Endodermal cell (in vitro differentiated cells): ENCODE results near the gene FAAP100. TPM values are rescaled to one million over a fixed set of nuclear protein-coding genes. Genes with fewer than 3 reads are reported as not detected.

Experiments
- DNase-seq: peaks from one replicate; pipeline ENCODE4 v3.0.0-alpha.2; 2017
- H3K27ac ChIP-seq: 2 replicates; pipeline ENCODE4 v1.5.1; 2013; ENCODE audit warnings: mild to moderate bottlenecking, low read depth, low read length, moderate library complexity
- H3K27me3 ChIP-seq: 2 replicates; pipeline ENCODE4 v1.6.1; 2013; ENCODE audit warnings: mild to moderate bottlenecking, low read length, moderate library complexity; ENCODE audit not compliant: insufficient read depth, control insufficient read depth, poor library complexity, severe bottlenecking
- H3K36me3 ChIP-seq: 2 replicates; pipeline ENCODE4 v1.7.0; 2013; ENCODE audit warnings: mild to moderate bottlenecking, low read length, moderate library complexity; ENCODE audit not compliant: control insufficient read depth, insufficient read depth
- H3K4me1 ChIP-seq: one replicate; pipeline ENCODE4 v1.7.0; 2013; ENCODE audit warnings: low read length; ENCODE audit not compliant: control insufficient read depth, insufficient read depth
- H3K4me3 ChIP-seq: 2 replicates; pipeline ENCODE4 v1.5.1; 2013; ENCODE audit warnings: mild to moderate bottlenecking, low read length, moderate library complexity
- H3K9ac ChIP-seq: 2 replicates; pipeline ENCODE4 v1.6.1; 2013; ENCODE audit warnings: mild to moderate bottlenecking, low read length, moderate library complexity; ENCODE audit not compliant: poor library complexity, severe bottlenecking; ENCODE audit errors: extremely low read depth
- H3K9me3 ChIP-seq: 2 replicates; pipeline ENCODE4 v1.6.1; 2013; ENCODE audit warnings: mild to moderate bottlenecking, low read length, moderate library complexity; ENCODE audit not compliant: control insufficient read depth
- H3K27ac Mint-ChIP-seq: 2 replicates; pipeline ENCODE4 v1.8.0; 2020; ENCODE audit warnings: mixed read lengths
- H3K27me3 Mint-ChIP-seq: 2 replicates; pipeline ENCODE4 v1.8.0; 2021; ENCODE audit warnings: mild to moderate bottlenecking, mixed read lengths; ENCODE audit not compliant: insufficient read depth
- H3K36me3 Mint-ChIP-seq: 2 replicates; pipeline ENCODE4 v1.8.0; 2020; ENCODE audit warnings: low read depth, mixed read lengths
- H3K4me1 Mint-ChIP-seq: 2 replicates; pipeline ENCODE4 v1.8.0; 2020; ENCODE audit warnings: mixed read lengths
- H3K4me3 Mint-ChIP-seq: 2 replicates; pipeline ENCODE4 v1.8.0; 2020; ENCODE audit warnings: mild to moderate bottlenecking, moderate library complexity, mixed read lengths
- H3K9me3 Mint-ChIP-seq: 2 replicates; pipeline ENCODE4 v1.8.0; 2020; ENCODE audit warnings: mild to moderate bottlenecking, mixed read lengths
- CTCF ChIP-seq: fragments of 200-600 bp; sonication (generic); conservative IDR thresholded peaks from 2 replicates; pipeline ENCODE4 v1.5.0; 2021; ENCODE audit warnings: antibody characterized with exemption, mild to moderate bottlenecking
- WGBS, 2 experiments: methylation state at CpG; one replicate each; pipeline versions ENCODE4 v1.1.5 to v1.1.7; 2013; ENCODE audit warnings: missing lambda C conversion rate in 2 of 2, mixed read lengths in 1 of 2; ENCODE audit not compliant: insufficient coverage in 1 of 2, insufficient read length in 1 of 2; 5-methylcytosine and 5-hydroxymethylcytosine counted together
- total RNA-seq, 2 donors: library from RNA; stranded (reverse); fragmentation: NEBNext Ultra II Directional in 1 of 2; extraction: Animal tissue kit (Norgen Biotek cat#: 25700) in 1 of 2; gene quantifications; 2 replicates in 1 of 2; 3 replicates in 1 of 2; pipeline ENCODE4 v1.2.1, GENCODE V29; 2021

FAAP100 gene
- total RNA-seq, 2 donors from 2014 or later = 34.5 to 39.5 TPM

DNA sequence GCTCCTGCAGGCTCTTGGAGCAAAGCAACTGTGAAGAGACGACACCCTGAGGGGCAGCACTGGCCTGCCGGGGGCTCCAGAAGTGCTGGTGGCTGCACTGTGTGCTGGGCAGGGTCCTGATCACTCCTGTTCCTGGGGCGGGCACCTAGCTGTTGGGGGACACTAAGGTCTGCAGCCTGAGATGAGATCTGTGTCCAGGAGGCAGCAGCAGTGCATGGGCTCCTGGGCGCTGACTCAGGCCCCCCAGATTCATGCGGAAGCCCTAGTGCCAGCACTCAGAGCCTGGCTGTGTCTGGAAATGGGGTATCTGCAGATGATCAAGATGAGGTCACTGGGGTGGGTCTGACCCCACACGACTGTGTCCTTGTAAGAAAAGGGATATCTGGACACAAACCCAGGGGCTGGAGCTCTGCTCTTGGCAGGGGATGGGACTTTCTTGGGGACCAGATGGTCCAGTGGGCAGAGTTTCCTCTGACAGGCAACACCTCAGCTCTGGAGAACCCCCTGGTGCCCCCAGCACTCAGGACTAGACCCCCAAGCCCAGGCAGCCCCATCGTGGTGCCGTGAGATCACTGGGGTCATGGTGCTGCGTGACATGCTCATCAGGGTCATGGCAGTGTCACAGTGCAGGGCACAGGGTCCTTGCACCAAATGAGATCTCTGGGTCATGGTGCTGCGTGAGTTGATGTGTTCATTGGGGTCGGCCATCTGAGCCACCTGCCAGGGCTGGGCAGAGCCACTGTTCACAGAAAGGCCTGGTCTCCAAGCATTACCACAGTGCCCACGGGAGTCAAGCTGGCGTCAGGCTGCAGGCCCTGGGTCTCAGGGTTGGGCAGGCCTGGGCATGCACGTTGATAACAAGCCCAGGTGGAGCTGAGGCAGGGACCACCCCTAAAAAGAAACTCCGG lies 9.5 kb downstream of the FAAP100 start:
- no peak overlapping the region for H3K9ac ChIP-seq
- TF ChIP-seq CTCF = no peak
- H3K9me3 ChIP-seq = no peaks in the 10 kb centered on the region
- H3K27me3 Mint-ChIP-seq = no peaks in the 10 kb centered on the region
- no peaks in the 10 kb centered on the region for H3K27me3 ChIP-seq
- H3K4me1 Mint-ChIP-seq = no peaks in the 10 kb centered on the region
- H3K36me3 ChIP-seq = peaks cover 14% of the 10 kb centered on the region
- H3K36me3 Mint-ChIP-seq = peaks cover 18% of the 10 kb centered on the region
- 93 to 98% methylated on average over 13 to 15 of the region's 15 CpGs for WGBS, 2 experiments
- no peak overlapping the region for H3K4me3 ChIP-seq
- no peak overlapping the region for H3K27ac ChIP-seq
- H3K27ac Mint-ChIP-seq = no peak overlapping the region
- no peak for DNase-seq
- H3K9me3 Mint-ChIP-seq = no peaks in the 10 kb centered on the region
- H3K4me1 ChIP-seq = no peaks in the 10 kb centered on the region
- H3K4me3 Mint-ChIP-seq = no peak overlapping the region

GRCh38 chr17:81541123-81541522 lies 11.0 kb downstream of the FAAP100 start:
- WGBS, 2 experiments = 93 to 96% methylated on average over 14 to 16 of the region's 17 CpGs
- Histone ChIP-seq H3K4me3 (no peak overlapping the region), H3K9me3 (no peaks in the 10 kb centered on the region), H3K36me3 (peaks cover 9% of the 10 kb centered on the region), H3K27me3 (peaks cover 2% of the 10 kb centered on the region), H3K4me1 (no peaks in the 10 kb centered on the region), H3K9ac (no peak overlapping the region), H3K27ac (no peak overlapping the region)
- no peaks in the 10 kb centered on the region for H3K9me3 Mint-ChIP-seq
- H3K27ac Mint-ChIP-seq = no peak overlapping the region
- no peak overlapping the region for H3K4me3 Mint-ChIP-seq
- DNase-seq = no peak
- H3K27me3 Mint-ChIP-seq = peaks cover 6% of the 10 kb centered on the region
- no peak for TF ChIP-seq CTCF
- H3K36me3 Mint-ChIP-seq = peaks cover 10% of the 10 kb centered on the region
- H3K4me1 Mint-ChIP-seq = no peaks in the 10 kb centered on the region

DNA sequence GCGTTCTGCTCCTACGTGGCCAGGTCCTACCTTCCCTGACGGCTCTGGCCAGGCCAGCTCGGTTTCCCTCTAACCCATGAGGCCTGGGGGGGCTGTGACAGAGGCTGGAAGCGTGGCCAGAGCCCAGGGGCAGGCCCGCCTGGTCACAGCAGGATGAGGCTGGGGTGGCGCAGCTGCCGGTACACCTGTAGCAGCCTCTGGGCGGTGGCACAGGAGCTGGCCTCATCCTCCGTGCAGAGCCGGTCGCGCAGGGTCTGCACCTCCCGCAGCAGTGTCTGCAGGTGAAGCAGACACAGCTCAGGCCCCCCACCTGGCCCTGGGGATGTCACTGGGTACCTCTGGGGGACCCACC lies 11.5 kb downstream of the FAAP100 start:
- peaks cover 6% of the 10 kb centered on the region for H3K36me3 ChIP-seq
- H3K9me3 ChIP-seq = no peaks in the 10 kb centered on the region
- no peak for TF ChIP-seq CTCF
- peaks cover 11% of the 10 kb centered on the region for H3K27me3 Mint-ChIP-seq
- H3K36me3 Mint-ChIP-seq = peaks cover 8% of the 10 kb centered on the region
- no peak overlapping the region for H3K4me3 Mint-ChIP-seq
- H3K9ac ChIP-seq = no peak overlapping the region
- no peak overlapping the region for H3K27ac ChIP-seq
- no peak overlapping the region for H3K4me3 ChIP-seq
- no peaks in the 10 kb centered on the region for H3K4me1 ChIP-seq
- H3K4me1 Mint-ChIP-seq = no peaks in the 10 kb centered on the region
- no peak overlapping the region for H3K27ac Mint-ChIP-seq
- DNase-seq = no peak
- peaks cover 7% of the 10 kb centered on the region for H3K27me3 ChIP-seq
- no peaks in the 10 kb centered on the region for H3K9me3 Mint-ChIP-seq
- 92% methylated on average over 8 to 14 of the region's 14 CpGs for WGBS, 2 experiments
